Karpas-422 (cell line): ENCODE data around the gene ADAM10. TPM values are rescaled to one million over a fixed set of nuclear protein-coding genes. Genes with fewer than 3 reads are reported as not detected.

Source experiments
- DNase-seq: peaks from one replicate; pipeline ENCODE4 v3.0.0-alpha.2; 2015
- H2AFZ ChIP-seq: fragments of 200-600 bp; sonication (generic); 2 replicates; pipeline ENCODE4 v1.6.1; 2014; ENCODE audit warnings: antibody characterized with exemption, low read length, mixed read lengths
- H3K27ac ChIP-seq: fragments of 200-600 bp; sonication (generic); 2 replicates; pipeline ENCODE4 v1.5.1; 2014; ENCODE audit warnings: mild to moderate bottlenecking, low read length, moderate library complexity
- H3K27me3 ChIP-seq: fragments of 200-600 bp; sonication (generic); 2 replicates; pipeline ENCODE4 v1.6.1; 2014; ENCODE audit warnings: low read length, mixed read lengths
- H3K36me3 ChIP-seq: fragments of 200-600 bp; sonication (generic); 2 replicates; pipeline ENCODE4 v1.6.1; 2014; ENCODE audit warnings: low read length, mixed read lengths; ENCODE audit not compliant: insufficient read depth
- H3K4me1 ChIP-seq: fragments of 200-600 bp; sonication (generic); 2 replicates; pipeline ENCODE4 v1.6.1; 2014; ENCODE audit warnings: mild to moderate bottlenecking, low read length, mixed read lengths
- H3K4me2 ChIP-seq: fragments of 200-600 bp; sonication (generic); 2 replicates; pipeline ENCODE4 v1.6.1; 2014; ENCODE audit warnings: low read length, low read depth, mild to moderate bottlenecking; ENCODE audit not compliant: poor library complexity, severe bottlenecking
- H3K4me3 ChIP-seq: fragments of 200-600 bp; sonication (generic); 2 replicates; pipeline ENCODE4 v1.5.1; 2014; ENCODE audit warnings: mild to moderate bottlenecking, antibody characterized with exemption, low read length, mixed read lengths
- H3K79me2 ChIP-seq: fragments of 200-600 bp; sonication (generic); 2 replicates; pipeline ENCODE4 v1.6.1; 2014; ENCODE audit warnings: mild to moderate bottlenecking, low read length, mixed read lengths
- H3K9ac ChIP-seq: fragments of 200-600 bp; sonication (generic); 2 replicates; pipeline ENCODE4 v1.6.0; 2014; ENCODE audit warnings: low read length
- H3K9me2 ChIP-seq: fragments of 200-600 bp; sonication (generic), shearing (Covaris generic); replicated peaks from 2 replicates; pipeline ENCODE4 v1.6.0; 2014; ENCODE audit warnings: mild to moderate bottlenecking, low read length, moderate library complexity; ENCODE audit not compliant: insufficient read depth
- H3K9me3 ChIP-seq: fragments of 300-700, 200-600 bp; sonication (generic); 2 replicates; pipeline ENCODE4 v1.6.1; 2014; ENCODE audit warnings: low read length, mixed read lengths
- H4K20me1 ChIP-seq: fragments of 200-600 bp; sonication (generic); 2 replicates; pipeline ENCODE4 v1.6.1; 2014; ENCODE audit warnings: mild to moderate bottlenecking, antibody characterized with exemption, low read length, low read depth; ENCODE audit not compliant: insufficient read depth
- total RNA-seq: library from RNA; depleted of rRNA; stranded (reverse); fragments of >200 nt; shearing (Covaris generic); gene quantifications from 2 replicates; pipeline ENCODE4 v1.2.3, GENCODE V29; 2014; ENCODE audit warnings: low replicate concordance

The ADAM10 gene
- total RNA-seq, 1 experiment from 2014 or later: 122 TPM

GRCh38 chr15:58551764-58552504 lies 197.6 kb downstream of the ADAM10 start:
- DNase-seq: no peak
- H3K27me3 ChIP-seq: no peaks in the 10 kb centered on the region
- H3K4me2 ChIP-seq: no peak overlapping the region
- H3K79me2 ChIP-seq: no peaks in the 10 kb centered on the region
- H3K4me1 ChIP-seq: no peaks in the 10 kb centered on the region
- H3K36me3 ChIP-seq: no peaks in the 10 kb centered on the region
- H3K9ac ChIP-seq: no peak overlapping the region
- no peaks in the 10 kb centered on the region for H4K20me1 ChIP-seq
- H3K4me3 ChIP-seq: no peak overlapping the region
- H3K27ac ChIP-seq: no peak overlapping the region
- H3K9me3 ChIP-seq: no peaks in the 10 kb centered on the region
- no peak overlapping the region for H2AFZ ChIP-seq
- no peaks in the 10 kb centered on the region for H3K9me2 ChIP-seq

- H3K4me1 ChIP-seq: no peaks in the 10 kb centered on the region
- H3K79me2 ChIP-seq: no peaks in the 10 kb centered on the region
- no peaks in the 10 kb centered on the region for H4K20me1 ChIP-seq
- no peak overlapping the region for H3K4me2 ChIP-seq
- H2AFZ ChIP-seq: no peak overlapping the region
- no peak overlapping the region for H3K9ac ChIP-seq
- H3K4me3 ChIP-seq: no peak overlapping the region
- no peaks in the 10 kb centered on the region for H3K9me2 ChIP-seq
- DNase-seq: no peak
- H3K27me3 ChIP-seq: no peaks in the 10 kb centered on the region
- no peaks in the 10 kb centered on the region for H3K9me3 ChIP-seq
- no peaks in the 10 kb centered on the region for H3K36me3 ChIP-seq
- no peak overlapping the region for H3K27ac ChIP-seq
Measured at GRCh38 chr15:58551084-58551763, 198.3 kb downstream of the ADAM10 start.

GRCh38 chr15:58549785-58550074 lies 199.8 kb downstream of the ADAM10 start:
- Histone ChIP-seq H3K79me2 (no peaks in the 10 kb centered on the region), H3K4me1 (no peaks in the 10 kb centered on the region), H3K27me3 (no peaks in the 10 kb centered on the region), H4K20me1 (no peaks in the 10 kb centered on the region), H3K9me2 (no peaks in the 10 kb centered on the region), H3K9me3 (no peaks in the 10 kb centered on the region), H3K9ac (no peak overlapping the region), H3K4me3 (no peak overlapping the region), H3K4me2 (no peak overlapping the region), H3K36me3 (no peaks in the 10 kb centered on the region), H3K27ac (no peak overlapping the region), H2AFZ (no peak overlapping the region)
- DNase-seq: no peak

- H3K27me3 ChIP-seq: no peaks in the 10 kb centered on the region
- no peak for DNase-seq
- no peak overlapping the region for H3K9ac ChIP-seq
- no peaks in the 10 kb centered on the region for H4K20me1 ChIP-seq
- no peak overlapping the region for H2AFZ ChIP-seq
- no peak overlapping the region for H3K27ac ChIP-seq
- H3K79me2 ChIP-seq: no peaks in the 10 kb centered on the region
- no peaks in the 10 kb centered on the region for H3K9me2 ChIP-seq
- H3K4me3 ChIP-seq: no peak overlapping the region
- no peaks in the 10 kb centered on the region for H3K9me3 ChIP-seq
- H3K4me1 ChIP-seq: no peaks in the 10 kb centered on the region
- H3K36me3 ChIP-seq: no peaks in the 10 kb centered on the region
- no peak overlapping the region for H3K4me2 ChIP-seq
Measured at GRCh38 chr15:58549013-58549784, 200.3 kb downstream of the ADAM10 start.

- no peaks in the 10 kb centered on the region for H3K9me3 ChIP-seq
- no peaks in the 10 kb centered on the region for H3K4me1 ChIP-seq
- no peak for DNase-seq
- H3K4me3 ChIP-seq: no peak overlapping the region
- no peaks in the 10 kb centered on the region for H3K9me2 ChIP-seq
- no peak overlapping the region for H3K27ac ChIP-seq
- no peaks in the 10 kb centered on the region for H3K27me3 ChIP-seq
- no peaks in the 10 kb centered on the region for H3K36me3 ChIP-seq
- H4K20me1 ChIP-seq: no peaks in the 10 kb centered on the region
- H3K79me2 ChIP-seq: no peaks in the 10 kb centered on the region
- H3K9ac ChIP-seq: no peak overlapping the region
- no peak overlapping the region for H3K4me2 ChIP-seq
- no peak overlapping the region for H2AFZ ChIP-seq
Measured at GRCh38 chr15:58548308-58549012, 201.0 kb downstream of the ADAM10 start.

- no peak overlapping the region for H3K4me2 ChIP-seq
- DNase-seq: no peak
- no peaks in the 10 kb centered on the region for H3K4me1 ChIP-seq
Measured at GRCh38 chr15:58547628-58548307, 201.7 kb downstream of the ADAM10 start.

GRCh38 chr15:58546635-58547627 lies 202.6 kb downstream of the ADAM10 start:
- no peak overlapping the region for H3K4me2 ChIP-seq
- H3K79me2 ChIP-seq: no peaks in the 10 kb centered on the region
- no peaks in the 10 kb centered on the region for H3K4me1 ChIP-seq
- no peak for DNase-seq
- H3K9ac ChIP-seq: no peak overlapping the region
- H3K27ac ChIP-seq: no peak overlapping the region
- H3K9me3 ChIP-seq: no peaks in the 10 kb centered on the region
- H3K4me3 ChIP-seq: no peak overlapping the region
- no peaks in the 10 kb centered on the region for H3K9me2 ChIP-seq
- no peaks in the 10 kb centered on the region for H3K27me3 ChIP-seq
- no peaks in the 10 kb centered on the region for H3K36me3 ChIP-seq
- H4K20me1 ChIP-seq: no peaks in the 10 kb centered on the region
- no peak overlapping the region for H2AFZ ChIP-seq

More at GRCh38 chr15:58547628-58548307, 201.7 kb downstream of the ADAM10 start:
- Histone ChIP-seq H4K20me1 (no peaks in the 10 kb centered on the region), H3K4me3 (no peak overlapping the region), H2AFZ (no peak overlapping the region), H3K9me3 (no peaks in the 10 kb centered on the region), H3K27me3 (no peaks in the 10 kb centered on the region), H3K79me2 (no peaks in the 10 kb centered on the region), H3K27ac (no peak overlapping the region), H3K36me3 (no peaks in the 10 kb centered on the region), H3K9ac (no peak overlapping the region), H3K9me2 (no peaks in the 10 kb centered on the region)
